T-cell (primary cell): Measurements from ENCODE around the gene ZNF80. TPM values are rescaled to one million over a fixed set of nuclear protein-coding genes. Genes with fewer than 3 reads are reported as not detected.

Experiments used
- ATAC-seq, 4 experiments: fragments of 200-7000 bp in 3 of 4; fragments of 150-1000 bp in 1 of 4; cut with Tn5 transposase; replicated peaks in 1 of 4; 1 replicate in 3 of 4; 2 replicates in 1 of 4; pipeline ENCODE4 v1.10.0; 2021; ENCODE audit warnings: moderate library complexity in 3 of 4, mild to moderate bottlenecking in 2 of 4, moderate number of reproducible peaks in 1 of 4
- CTCF ChIA-PET, 2 donors: fragments of 300-600 bp; sonication (Branson Sonifier 250); formaldehyde crosslinking; loops; one replicate each; lab custom pipeline; 2022; ENCODE audit warnings: antibody characterized with exemption in 2 of 2; lab: Charles Lee
- POLR2A ChIA-PET, 2 donors: fragments of 300-600 bp; sonication (Branson Sonifier 250); formaldehyde crosslinking; loops; one replicate each; lab custom pipeline; 2022; ENCODE audit warnings: antibody characterized with exemption in 2 of 2; lab: Charles Lee
- DNase-seq, 35 experiments: peaks; one replicate each; pipeline versions ENCODE4 v3.0.0 to v3.0.0-alpha.2; 2013 to 2023
- H3K27ac ChIP-seq: one replicate; pipeline ENCODE4 v1.5.1; 2013; ENCODE audit warnings: low read length
- H3K27me3 ChIP-seq, 2 experiments: replicated peaks in 1 of 2; 1 replicate in 1 of 2; 2 replicates in 1 of 2; pipeline versions ENCODE4 v1.6.1 to v1.7.0; 2013; ENCODE audit warnings: low read length in 1 of 2, mixed read lengths in 1 of 2; ENCODE audit not compliant: control insufficient read depth in 2 of 2, insufficient read depth in 2 of 2; ENCODE audit errors: extremely low read depth in 1 of 2
- H3K36me3 ChIP-seq, 2 donors: 1 replicate in 1 of 2; 2 replicates in 1 of 2; pipeline versions ENCODE4 v1.6.1 to v1.7.0; 2013; ENCODE audit warnings: low read length in 1 of 2; ENCODE audit not compliant: control insufficient read depth in 2 of 2, insufficient read depth in 1 of 2; ENCODE audit errors: extremely low read depth in 1 of 2
- H3K4me1 ChIP-seq, 2 experiments: 1 replicate in 1 of 2; 2 replicates in 1 of 2; pipeline versions ENCODE4 v1.6.1 to v1.7.0; 2013; ENCODE audit warnings: low read length in 2 of 2, mixed read lengths in 1 of 2; ENCODE audit not compliant: insufficient read depth in 2 of 2, control insufficient read depth in 1 of 2; ENCODE audit errors: extremely low read depth in 1 of 2
- H3K4me3 ChIP-seq, 2 donors: 1 replicate in 1 of 2; 2 replicates in 1 of 2; pipeline versions ENCODE4 v1.5.1 to v1.7.0; 2013; ENCODE audit warnings: mild to moderate bottlenecking in 2 of 2, low read length in 1 of 2, moderate library complexity in 1 of 2; ENCODE audit not compliant: control insufficient read depth in 1 of 2; ENCODE audit errors: extremely low read depth in 1 of 2
- H3K9me3 ChIP-seq: 2 replicates; pipeline ENCODE4 v1.7.0; 2013
- H3K27ac Mint-ChIP-seq, 2 donors: one replicate each; pipeline ENCODE4 v1.8.0; 2020 to 2021; ENCODE audit warnings: mild to moderate bottlenecking in 2 of 2, mixed read lengths in 2 of 2
- H3K27me3 Mint-ChIP-seq, 2 donors: one replicate each; pipeline ENCODE4 v1.8.0; 2021 to 2022; ENCODE audit warnings: mixed read lengths in 2 of 2
- H3K36me3 Mint-ChIP-seq: one replicate; pipeline ENCODE4 v1.8.0; 2021; ENCODE audit warnings: mixed read lengths
- H3K4me1 Mint-ChIP-seq, 3 donors: one replicate each; pipeline ENCODE4 v1.8.0; 2020 to 2022; ENCODE audit warnings: mixed read lengths in 3 of 3, mild to moderate bottlenecking in 1 of 3
- H3K4me3 Mint-ChIP-seq, 3 donors: one replicate each; pipeline ENCODE4 v1.8.0; 2020 to 2022; ENCODE audit warnings: mild to moderate bottlenecking in 3 of 3, mixed read lengths in 3 of 3, moderate library complexity in 3 of 3
- H3K9me3 Mint-ChIP-seq, 3 donors: one replicate each; pipeline ENCODE4 v1.8.0; 2020 to 2022; ENCODE audit warnings: mixed read lengths in 3 of 3
- WGBS: methylation state at CpG from one replicate; pipeline ENCODE4 v1.1.5; 2013; ENCODE audit warnings: missing lambda C conversion rate; ENCODE audit not compliant: insufficient coverage; 5-methylcytosine and 5-hydroxymethylcytosine counted together
- total RNA-seq, 35 experiments: library from RNA in 6 of 35; stranded (reverse) in 6 of 35; fragments of 120-200 nt in 1 of 35; gene quantifications; one replicate each; pipeline versions ENCODE4 v1.2.1 to v1.2.4 and lab custom pipeline; 2013 to 2026

The ZNF80 gene
- total RNA-seq, 5 donors from 2014 or later (not counting 1 experiment from before 2014, with no cell fraction given) = 0.47 to 1.4 (median 1.1) TPM

DNA sequence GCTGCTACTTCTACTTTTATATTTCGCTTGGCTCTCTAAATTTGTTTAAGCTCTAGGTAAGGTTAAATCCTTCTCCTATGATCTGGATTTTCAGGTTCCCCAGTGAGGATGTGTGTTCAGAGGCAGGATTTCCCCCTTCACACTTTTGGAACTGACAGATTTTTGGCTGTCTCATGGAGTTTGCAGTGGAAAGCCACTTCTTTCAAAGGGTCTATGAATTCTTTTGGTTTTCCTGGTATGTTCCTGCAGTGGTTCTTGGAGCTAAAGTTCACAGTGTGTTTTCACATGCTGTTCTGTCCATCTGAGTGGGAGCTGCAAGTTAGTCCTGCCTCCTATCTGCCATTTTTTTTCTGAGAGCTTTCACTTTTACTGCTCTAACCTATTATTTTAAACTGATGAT, 34.9 kb upstream of the ZNF80 start:
- no peak overlapping the region for H3K27ac Mint-ChIP-seq

DNA sequence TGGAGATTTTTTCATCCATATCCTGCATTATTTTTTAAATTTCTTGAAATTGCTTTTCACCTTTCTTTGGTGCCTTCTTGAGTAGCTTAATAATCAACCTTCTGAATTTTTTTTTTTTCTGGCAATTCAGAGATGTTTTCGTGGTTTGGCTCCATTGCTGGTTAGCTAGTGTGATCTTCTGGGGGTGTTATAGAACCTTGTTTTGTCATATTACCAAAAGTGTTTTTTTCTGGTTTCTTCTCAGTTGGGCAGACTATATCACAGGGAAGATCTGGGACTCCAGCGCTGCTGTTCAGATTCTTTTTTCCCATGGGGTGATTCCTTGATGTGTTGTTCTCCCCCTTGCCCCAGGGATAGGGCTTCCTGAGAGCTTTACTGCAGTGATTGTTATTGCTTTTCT, 32.6 kb upstream of the ZNF80 start:
- H3K27ac ChIP-seq = no peak overlapping the region
- DNase-seq = no peak
- peaks cover 6% of the 10 kb centered on the region for H3K9me3 ChIP-seq
- Mint-ChIP-seq H3K9me3 (peaks cover 4 to 18% (median 9%) of the 10 kb centered on the region in 3 donors), H3K36me3 (peaks cover 14% of the 10 kb centered on the region), H3K4me1 (no peaks in the 10 kb centered on the region), H3K4me3 (no peak overlapping the region), H3K27ac (no peak overlapping the region), H3K27me3 (no peaks in the 10 kb centered on the region)
- H3K36me3 ChIP-seq = no peaks in the 10 kb centered on the region
- H3K4me3 ChIP-seq = no peak overlapping the region
- POLR2A ChIA-PET = no interaction called here
- H3K27me3 ChIP-seq = no peaks in the 10 kb centered on the region
- no peak for ATAC-seq
- CTCF ChIA-PET = interaction anchor here (0.6 to 1.2 kb wide), 3 partner anchors 16 to 23 kb away, joined by 3 read pairs; no protein-coding TSS in a partner anchor
- no peaks in the 10 kb centered on the region for H3K4me1 ChIP-seq
- WGBS = 86% methylated on average over 1 of the region's 2 CpGs

More for the DNA sequence above, 34.9 kb upstream of the ZNF80 start:
- H3K4me1 Mint-ChIP-seq = no peaks in the 10 kb centered on the region
- H3K27me3 Mint-ChIP-seq = no peaks in the 10 kb centered on the region
- no peak overlapping the region for H3K4me3 Mint-ChIP-seq
- H3K27me3 ChIP-seq = no peaks in the 10 kb centered on the region
- peaks cover 4 to 11% (median 9%) of the 10 kb centered on the region in 3 donors for H3K9me3 Mint-ChIP-seq
- WGBS = no CpG with 5 or more reads among the region's 1 CpG
- ATAC-seq = no peak
- H3K4me1 ChIP-seq = no peaks in the 10 kb centered on the region
- H3K27ac ChIP-seq = no peak overlapping the region
- H3K36me3 Mint-ChIP-seq = peaks cover 14% of the 10 kb centered on the region
- peaks cover 6% of the 10 kb centered on the region for H3K9me3 ChIP-seq
- no peaks in the 10 kb centered on the region for H3K36me3 ChIP-seq
- no peak for DNase-seq
- H3K4me3 ChIP-seq = no peak overlapping the region
- POLR2A ChIA-PET = no interaction called here
- CTCF ChIA-PET = interaction anchor here (0.6 to 1.9 kb wide), 3 partner anchors 13 to 560 kb away, joined by 3 to 6 read pairs (median 4); no protein-coding TSS in a partner anchor

DNA sequence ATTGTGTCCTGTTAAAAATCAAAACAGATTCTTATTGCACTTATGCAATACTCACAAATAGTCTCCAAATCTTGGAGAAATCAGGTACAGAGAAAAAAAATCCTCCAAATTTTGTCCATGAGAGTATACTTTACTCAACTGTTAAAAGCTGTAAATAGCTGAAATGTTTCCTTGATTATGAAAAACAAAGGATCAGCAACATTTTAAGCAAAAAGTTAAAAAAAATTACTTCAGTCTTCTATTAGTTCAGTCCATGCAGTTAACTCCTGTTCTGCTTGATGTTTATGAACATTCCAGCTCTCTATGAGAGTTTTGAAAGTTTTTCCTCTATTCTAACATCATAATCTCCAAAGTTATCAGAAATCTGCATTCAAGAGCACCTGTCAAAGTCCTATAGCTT, 22.8 kb upstream of the ZNF80 start:
- DNase-seq (no peak), ATAC-seq (no peak)
- H3K27me3 ChIP-seq = no peaks in the 10 kb centered on the region
- no peak overlapping the region for H3K27ac ChIP-seq
- no peak overlapping the region for H3K4me3 Mint-ChIP-seq
- H3K36me3 ChIP-seq = no peaks in the 10 kb centered on the region
- H3K4me1 Mint-ChIP-seq = peaks cover 0 to 2% (median 2%) of the 10 kb centered on the region in 3 donors
- H3K9me3 ChIP-seq = no peaks in the 10 kb centered on the region
- POLR2A ChIA-PET = no interaction called here
- H3K9me3 Mint-ChIP-seq = peaks cover 2 to 24% (median 4%) of the 10 kb centered on the region in 3 donors
- H3K36me3 Mint-ChIP-seq = peaks cover 3% of the 10 kb centered on the region
- CTCF ChIA-PET = no interaction called here
- no peaks in the 10 kb centered on the region for H3K4me1 ChIP-seq
- no peak overlapping the region for H3K4me3 ChIP-seq
- H3K27me3 Mint-ChIP-seq = no peaks in the 10 kb centered on the region
- no peak overlapping the region for H3K27ac Mint-ChIP-seq

DNA sequence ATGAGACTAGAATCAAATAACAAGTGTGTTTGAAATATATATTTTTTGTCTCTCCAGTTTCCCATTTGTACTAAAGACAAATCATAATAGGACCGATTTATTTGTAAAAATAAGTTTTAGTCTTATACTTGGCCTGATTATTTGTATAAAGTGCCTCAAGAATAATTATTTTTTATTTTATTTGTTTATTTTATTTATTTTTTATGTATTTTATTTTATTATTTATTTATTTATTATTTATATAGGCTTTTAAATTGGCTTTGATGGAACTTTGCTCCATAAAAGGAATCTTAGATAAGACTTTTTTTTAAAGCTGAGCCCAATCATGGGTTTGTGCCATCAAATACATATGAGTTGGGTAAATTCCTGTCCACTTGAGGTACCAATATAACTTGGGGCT, 22.2 kb upstream of the ZNF80 start:
- CTCF ChIA-PET = no interaction called here
- H3K4me3 ChIP-seq = no peak overlapping the region

DNA sequence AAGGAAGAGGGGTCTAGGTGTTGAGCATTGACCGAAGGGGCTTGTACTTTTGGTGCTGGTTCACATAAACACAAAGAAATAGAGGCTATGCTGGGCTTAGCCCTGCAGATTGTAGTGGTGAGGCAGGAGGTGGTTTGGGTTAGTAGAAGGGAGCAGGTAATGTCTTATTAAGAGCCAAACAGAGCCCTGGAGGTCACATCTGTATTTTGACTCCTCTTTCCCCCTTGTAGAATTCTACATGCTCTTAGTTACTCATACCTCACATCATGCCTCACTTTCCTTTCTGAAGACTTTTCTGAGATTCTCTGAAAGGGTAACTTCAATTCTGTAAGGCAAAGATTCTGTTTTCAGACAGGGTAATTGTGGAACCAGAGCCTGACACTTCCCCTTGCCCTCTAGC, 16.1 kb upstream of the ZNF80 start:
- Histone ChIP-seq H3K27ac (no peak overlapping the region), H3K4me3 (no peak overlapping the region), H3K4me1 (no peaks in the 10 kb centered on the region), H3K27me3 (no peaks in the 10 kb centered on the region), H3K9me3 (no peaks in the 10 kb centered on the region), H3K36me3 (no peaks in the 10 kb centered on the region)
- CTCF ChIA-PET = interaction anchor here in 1 of 2 donors (0.6 kb wide), 1 partner anchor 482 kb away, joined by 3 read pairs; no protein-coding TSS in a partner anchor
- no peak for DNase-seq
- no peak for ATAC-seq
- Mint-ChIP-seq H3K27ac (peak overlapping the region; percentile 64 to 73), H3K4me3 (no peak overlapping the region), H3K36me3 (peaks cover 5% of the 10 kb centered on the region), H3K4me1 (peaks cover 13 to 18% (median 16%) of the 10 kb centered on the region in 3 donors), H3K27me3 (no peaks in the 10 kb centered on the region), H3K9me3 (peaks cover 6 to 21% (median 6%) of the 10 kb centered on the region in 3 donors)
- WGBS = 100% methylated on average over 1 of the region's 1 CpG
- POLR2A ChIA-PET = no interaction called here

More for the DNA sequence above, 22.2 kb upstream of the ZNF80 start:
- peaks cover 0 to 2% (median 2%) of the 10 kb centered on the region in 3 donors for H3K4me1 Mint-ChIP-seq
- WGBS = no CpG with 5 or more reads among the region's 1 CpG
- no peak for ATAC-seq
- Histone ChIP-seq H3K4me1 (no peaks in the 10 kb centered on the region), H3K36me3 (no peaks in the 10 kb centered on the region), H3K27me3 (no peaks in the 10 kb centered on the region), H3K9me3 (no peaks in the 10 kb centered on the region), H3K27ac (no peak overlapping the region)
- POLR2A ChIA-PET = no interaction called here
- H3K27me3 Mint-ChIP-seq = no peaks in the 10 kb centered on the region
- no peak overlapping the region for H3K4me3 Mint-ChIP-seq
- H3K36me3 Mint-ChIP-seq = peaks cover 3% of the 10 kb centered on the region
- no peak overlapping the region for H3K27ac Mint-ChIP-seq
- peaks cover 2 to 23% (median 4%) of the 10 kb centered on the region in 3 donors for H3K9me3 Mint-ChIP-seq
- DNase-seq = no peak

DNA sequence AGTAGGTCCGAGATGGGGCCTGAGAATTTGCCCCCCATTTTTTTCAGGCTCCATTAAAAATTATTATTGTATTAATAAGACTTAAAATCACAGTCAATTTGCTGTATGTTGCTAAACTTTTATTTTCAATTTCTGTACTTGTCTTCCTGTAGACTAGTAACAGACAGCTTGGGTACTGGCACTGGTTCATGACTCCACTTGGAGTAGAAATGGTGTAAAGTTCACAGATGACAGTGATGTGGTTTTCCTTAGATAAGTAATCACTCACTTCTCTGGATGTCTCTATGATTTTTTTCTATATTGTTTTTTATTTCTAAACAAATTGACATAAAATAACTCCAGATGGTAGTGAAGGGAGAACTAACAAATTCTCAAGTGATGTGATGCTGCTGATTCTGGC, 15.6 kb upstream of the ZNF80 start:
- ATAC-seq (no peak), DNase-seq (no peak)
- Histone ChIP-seq H3K4me3 (no peak overlapping the region), H3K4me1 (no peaks in the 10 kb centered on the region), H3K36me3 (no peaks in the 10 kb centered on the region), H3K9me3 (no peaks in the 10 kb centered on the region), H3K27me3 (no peaks in the 10 kb centered on the region), H3K27ac (no peak overlapping the region)
- H3K36me3 Mint-ChIP-seq = peaks cover 5% of the 10 kb centered on the region
- H3K27ac Mint-ChIP-seq = peak overlapping the region; percentile 64 to 73
- ChIA-PET POLR2A (no interaction called here), CTCF (no interaction called here)
- no peak overlapping the region for H3K4me3 Mint-ChIP-seq
- no peaks in the 10 kb centered on the region for H3K27me3 Mint-ChIP-seq
- H3K9me3 Mint-ChIP-seq = peaks cover 6 to 18% (median 6%) of the 10 kb centered on the region in 3 donors
- WGBS = no CpG with 5 or more reads among the region's 1 CpG
- peaks cover 13 to 18% (median 16%) of the 10 kb centered on the region in 3 donors for H3K4me1 Mint-ChIP-seq
